HepG2 (cell line): ENCODE data around the gene WWP2. TPM values are rescaled to one million over a fixed set of nuclear protein-coding genes. Genes with fewer than 3 reads are reported as not detected.

Source experiments
- ATAC-seq: fragments of 200-7000 bp; cut with Tn5 transposase; 3 replicates; pipeline ENCODE4 v1.9.1; 2020; ENCODE audit warnings: mild to moderate bottlenecking, moderate library complexity
- BruUV-seq: library from RNA; stranded (reverse); fragments of 400-500 nt; replicated peaks from 2 replicates; lab custom pipeline; 2021; lab: Mats Ljungman, UMichigan
- CTCF ChIA-PET: fragments of 300-600 bp; formaldehyde crosslinking; extraction: SDS; loops from one replicate; lab custom pipeline; 2021; ENCODE audit warnings: low total read pairs, inconsistent platforms, low intra/inter-chr PET ratio; lab: Yijun Ruan, JAX
- POLR2A ChIA-PET: fragments of 350-600 bp; sonication (Branson Sonifier 250); formaldehyde crosslinking; loops from one replicate; lab custom pipeline; 2020; ENCODE audit warnings: antibody characterized with exemption, inconsistent platforms; lab: Yijun Ruan, JAX
- DNase-seq: peaks from one replicate; pipeline ENCODE4 v3.0.0-alpha.2; 2015; ENCODE audit warnings: low spot score
- FAIRE-seq: peaks from 3 replicates; lab custom pipeline; 2011; peaks lifted over from hg19 to GRCh38; lab: Jason Lieb, UNC
- H2AFZ ChIP-seq: one replicate; pipeline ENCODE4 v1.6.1; 2011; ENCODE audit warnings: low read length, inconsistent platforms
- H3K27ac ChIP-seq: fragments of 300-600 bp; 3 replicates; pipeline ENCODE4 v1.8.0; 2011; ENCODE audit warnings: mixed run types, mild to moderate bottlenecking, mixed read lengths, low read length, inconsistent platforms; ENCODE audit not compliant: insufficient read depth; ENCODE audit errors: extremely low read length
- H3K27me3 ChIP-seq, 2 experiments: fragments of 200-600 bp in 1 of 2; 2 replicates in 1 of 2; 3 replicates in 1 of 2; pipeline versions ENCODE4 v1.6.0 to v1.8.0; 2011; ENCODE audit warnings: low read length in 2 of 2, mild to moderate bottlenecking in 2 of 2, moderate library complexity in 2 of 2, inconsistent platforms in 1 of 2; ENCODE audit not compliant: insufficient read depth in 2 of 2, control insufficient read depth in 1 of 2
- H3K36me3 ChIP-seq, 2 experiments: fragments of 200-600 bp in 1 of 2; replicated peaks in 1 of 2; 2 replicates in 1 of 2; 3 replicates in 1 of 2; pipeline versions ENCODE4 v1.5.1 to v1.8.0; 2011; ENCODE audit warnings: low read length in 2 of 2, inconsistent platforms in 1 of 2; ENCODE audit not compliant: insufficient read depth in 2 of 2, control insufficient read depth in 1 of 2
- H3K4me1 ChIP-seq: 2 replicates; pipeline ENCODE4 v1.5.1; 2012; ENCODE audit warnings: low read length, inconsistent platforms; ENCODE audit not compliant: insufficient read depth
- H3K4me2 ChIP-seq: 2 replicates; pipeline ENCODE4 v1.6.0; 2011; ENCODE audit warnings: low read depth, low read length, inconsistent platforms
- H3K4me3 ChIP-seq, 3 experiments: fragments of 200-600 bp in 1 of 3; sonication (generic), shearing (Covaris generic) in 1 of 3; replicated peaks in 1 of 3; 2 replicates each; pipeline ENCODE4 v1.5.1; 2011 to 2016; ENCODE audit warnings: low read length in 3 of 3, inconsistent platforms in 2 of 3, low read depth in 2 of 3, mild to moderate bottlenecking in 2 of 3, control low read depth in 1 of 3, mixed read lengths in 1 of 3; ENCODE audit not compliant: insufficient read depth in 1 of 3
- H3K79me2 ChIP-seq: one replicate; pipeline ENCODE4 v1.6.1; 2011; ENCODE audit warnings: low read length, inconsistent platforms; ENCODE audit not compliant: insufficient read depth
- H3K9ac ChIP-seq: 2 replicates; pipeline ENCODE4 v1.6.0; 2011; ENCODE audit warnings: mild to moderate bottlenecking, low read depth, low read length, inconsistent platforms; ENCODE audit not compliant: insufficient read depth
- H3K9me3 ChIP-seq: 2 replicates; pipeline ENCODE4 v1.5.1; 2012; ENCODE audit warnings: mild to moderate bottlenecking, low read length
- H4K20me1 ChIP-seq: 2 replicates; pipeline ENCODE4 v1.6.0; 2011; ENCODE audit warnings: inconsistent platforms, mild to moderate bottlenecking, low read length, moderate library complexity; ENCODE audit not compliant: insufficient read depth
- CEBPB ChIP-seq: IDR thresholded peaks from 2 replicates; pipeline ENCODE4 v1.6.1; 2011; ENCODE audit warnings: low read depth, low read length, improper control_type of control experiment, borderline replicate concordance
- MBD4 ChIP-seq: IDR thresholded peaks from 2 replicates; pipeline ENCODE4 v1.6.1; 2012; ENCODE audit warnings: low read length, inconsistent platforms, borderline replicate concordance
- NKX3-1 ChIP-seq: sonication (generic); formaldehyde crosslinking; IDR thresholded peaks from 2 replicates; pipeline ENCODE4 v1.5.0; 2020; ENCODE audit warnings: missing genetic modification reagents
- SOX5 ChIP-seq: IDR thresholded peaks from 2 replicates; pipeline ENCODE4 v1.6.1; 2016; ENCODE audit warnings: borderline replicate concordance
- ZNF367 ChIP-seq: sonication (generic); formaldehyde crosslinking; IDR thresholded peaks from 2 replicates; pipeline ENCODE4 v1.4.0; 2020; ENCODE audit warnings: missing genetic modification reagents, borderline replicate concordance
- ZNF451 ChIP-seq: sonication (generic); formaldehyde crosslinking; IDR thresholded peaks from 2 replicates; pipeline ENCODE4 v1.5.0; 2020; ENCODE audit warnings: mild to moderate bottlenecking, missing genetic modification reagents
- ZNF615 ChIP-seq: sonication (generic); formaldehyde crosslinking; IDR thresholded peaks from 2 replicates; pipeline ENCODE4 v1.5.0; 2020; ENCODE audit warnings: mild to moderate bottlenecking, missing genetic modification reagents, borderline replicate concordance
- ZNF724P ChIP-seq: sonication (generic); formaldehyde crosslinking; IDR thresholded peaks from 2 replicates; pipeline ENCODE4 v1.8.0; 2022; ENCODE audit warnings: missing genetic modification reagents, borderline replicate concordance
- ZNF746 ChIP-seq: sonication (generic); formaldehyde crosslinking; IDR thresholded peaks from 2 replicates; pipeline ENCODE4 v1.8.0; 2022; ENCODE audit warnings: mild to moderate bottlenecking, missing genetic modification reagents
- ZNF772 ChIP-seq: sonication (generic); formaldehyde crosslinking; IDR thresholded peaks from 2 replicates; pipeline ENCODE4 v1.5.0; 2020; ENCODE audit warnings: mild to moderate bottlenecking, missing genetic modification reagents
- ZNF775 ChIP-seq: sonication (generic); formaldehyde crosslinking; IDR thresholded peaks from 2 replicates; pipeline ENCODE4 v1.4.0; 2020; ENCODE audit warnings: missing genetic modification reagents, mild to moderate bottlenecking, moderate library complexity, borderline replicate concordance
- WGBS: methylation state at CpG from one replicate; pipeline ENCODE4 v1.1.6; 2017; ENCODE audit warnings: low lambda C conversion rate; 5-methylcytosine and 5-hydroxymethylcytosine counted together
- in situ Hi-C: cut with HindIII; loops from 2 replicates; pipeline ENCODE4 v1.10.0; 2017; ENCODE audit warnings: low pct_unique_long_range_greater_than_20kb; ENCODE audit not compliant: extremely low pct_ligation_motif_present
- intact Hi-C: fragments of 100-400 bp; cut with micrococcal nuclease; formaldehyde crosslinking; loops from one replicate; pipeline ENCODE4 v1.10.0; 2022; ENCODE audit not compliant: unreplicated experiment
- polyA plus RNA-seq, 8 experiments: library from polyadenylated mRNA; depleted of rRNA in 3 of 8; stranded (reverse) in 7 of 8; unstranded in 1 of 8; fragments of >200 nt; fragmentation: Illumina TruSeq in 4 of 8; extraction: Trizol in 4 of 8; gene quantifications; 2 replicates each; pipeline versions ENCODE4 v1.2.1 to v1.2.3, GENCODE V29; 2011 to 2016; ENCODE audit warnings: low read depth in 4 of 8, missing spikeins in 1 of 8, mixed read lengths in 1 of 8; ENCODE audit not compliant: insufficient read depth in 1 of 8
- total RNA-seq, 5 experiments: library from RNA; depleted of rRNA; stranded (reverse); fragments of >200 nt; fragmentation: Illumina TruSeq; extraction: Trizol; gene quantifications; 2 replicates each; pipeline ENCODE4 v1.2.3, GENCODE V29; 2016; ENCODE audit warnings: low read depth in 1 of 5
- TF ChIP-seq, protein P1 (sequence below): sonication (generic); formaldehyde crosslinking; conservative IDR thresholded peaks from 2 replicates; pipeline ENCODE4 v1.4.0; 2020; ENCODE audit warnings: missing genetic modification reagents
- TF ChIP-seq, protein P2 (sequence below): sonication (generic); formaldehyde crosslinking; IDR thresholded peaks from 2 replicates; pipeline ENCODE4 v1.5.0; 2020; ENCODE audit warnings: mild to moderate bottlenecking, low read depth, missing genetic modification reagents, borderline replicate concordance
- TF ChIP-seq, protein P3 (sequence below): sonication (generic); formaldehyde crosslinking; conservative IDR thresholded peaks from 2 replicates; pipeline ENCODE4 v1.4.0; 2020; ENCODE audit warnings: missing genetic modification reagents

The WWP2 gene
- total and polyA plus RNA-seq, 2 of the 13 experiments (the other 11 are each of a cell fraction or from before 2014, with no cell fraction given) = 11.4 to 28.2 TPM

DNA sequence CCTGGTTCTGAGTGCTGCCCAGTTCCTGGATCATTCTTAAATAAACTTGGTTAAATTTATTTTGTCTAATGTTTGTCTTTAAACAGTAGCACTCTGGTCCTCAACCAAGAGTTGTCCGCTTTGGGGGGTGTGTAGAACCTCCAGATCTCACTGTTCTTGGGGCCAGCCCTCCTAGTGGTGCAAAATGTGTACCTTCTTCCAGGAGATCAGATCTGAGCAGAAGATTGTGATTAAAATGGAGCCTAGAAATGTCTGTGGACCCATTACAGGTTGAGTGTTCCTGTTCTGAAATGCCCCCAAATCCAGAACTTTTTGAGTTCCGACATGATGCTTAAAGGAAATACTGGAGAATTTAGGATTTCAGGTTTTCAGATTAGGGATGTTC lies 143.0 kb downstream of the WWP2 start (continued):
- TF ChIP-seq, protein P1, sequence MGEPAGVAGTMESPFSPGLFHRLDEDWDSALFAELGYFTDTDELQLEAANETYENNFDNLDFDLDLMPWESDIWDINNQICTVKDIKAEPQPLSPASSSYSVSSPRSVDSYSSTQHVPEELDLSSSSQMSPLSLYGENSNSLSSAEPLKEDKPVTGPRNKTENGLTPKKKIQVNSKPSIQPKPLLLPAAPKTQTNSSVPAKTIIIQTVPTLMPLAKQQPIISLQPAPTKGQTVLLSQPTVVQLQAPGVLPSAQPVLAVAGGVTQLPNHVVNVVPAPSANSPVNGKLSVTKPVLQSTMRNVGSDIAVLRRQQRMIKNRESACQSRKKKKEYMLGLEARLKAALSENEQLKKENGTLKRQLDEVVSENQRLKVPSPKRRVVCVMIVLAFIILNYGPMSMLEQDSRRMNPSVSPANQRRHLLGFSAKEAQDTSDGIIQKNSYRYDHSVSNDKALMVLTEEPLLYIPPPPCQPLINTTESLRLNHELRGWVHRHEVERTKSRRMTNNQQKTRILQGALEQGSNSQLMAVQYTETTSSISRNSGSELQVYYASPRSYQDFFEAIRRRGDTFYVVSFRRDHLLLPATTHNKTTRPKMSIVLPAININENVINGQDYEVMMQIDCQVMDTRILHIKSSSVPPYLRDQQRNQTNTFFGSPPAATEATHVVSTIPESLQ = no peak

DNA sequence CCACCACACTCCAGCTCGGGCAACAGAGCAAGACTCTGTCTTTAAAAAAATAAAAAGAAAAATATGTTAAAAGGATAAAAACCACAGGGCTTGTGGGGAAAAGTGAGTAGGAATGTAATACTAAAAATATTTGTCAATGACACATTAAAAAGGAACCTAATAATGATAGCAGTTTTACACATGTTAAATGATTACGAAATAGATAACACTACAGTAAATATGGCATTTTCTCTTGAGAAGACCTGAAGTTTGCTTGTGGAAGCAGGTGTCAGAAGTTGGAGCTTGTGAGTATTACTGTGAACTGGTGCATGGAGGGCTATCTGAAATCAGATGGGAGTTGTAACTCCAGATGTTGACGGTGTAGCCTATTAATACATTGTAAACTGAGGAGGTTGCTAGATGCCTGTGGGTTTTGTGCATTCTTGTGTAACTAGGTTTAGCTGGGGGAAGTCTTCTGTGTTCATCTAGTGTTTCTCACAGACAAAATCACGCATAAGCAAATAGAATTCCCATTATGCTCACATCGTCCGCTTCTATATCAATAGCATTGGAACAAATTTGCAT lies 144.8 kb downstream of the WWP2 start:
- H4K20me1 ChIP-seq = no peaks in the 10 kb centered on the region
- H3K9me3 ChIP-seq = no peaks in the 10 kb centered on the region
- 96% methylated on average over 6 of the region's 6 CpGs for WGBS
- CTCF ChIA-PET = no interaction called here
- no peak for TF ChIP-seq SOX5 (CRISPR knock-in tag)
- TF ChIP-seq CEBPB = peak; percentile 86
- no peak for DNase-seq
- no TSS peak for BruUV-seq
- in situ Hi-C loops = no loop called here
- no peak overlapping the region for H3K4me2 ChIP-seq
- FAIRE-seq = no peak
- peaks cover 12 to 20% of the 10 kb centered on the region in 2 experiments for H3K36me3 ChIP-seq
- H2AFZ ChIP-seq = no peak overlapping the region
- POLR2A ChIA-PET = no interaction called here
- H3K27me3 ChIP-seq = no peaks in the 10 kb centered on the region
- H3K4me1 ChIP-seq = no peaks in the 10 kb centered on the region
- no peak overlapping the region for H3K27ac ChIP-seq
- H3K79me2 ChIP-seq = no peaks in the 10 kb centered on the region
- intact Hi-C loops = no loop called here
- ATAC-seq = no peak
- H3K4me3 ChIP-seq = no peak overlapping the region
- no peak overlapping the region for H3K9ac ChIP-seq

DNA sequence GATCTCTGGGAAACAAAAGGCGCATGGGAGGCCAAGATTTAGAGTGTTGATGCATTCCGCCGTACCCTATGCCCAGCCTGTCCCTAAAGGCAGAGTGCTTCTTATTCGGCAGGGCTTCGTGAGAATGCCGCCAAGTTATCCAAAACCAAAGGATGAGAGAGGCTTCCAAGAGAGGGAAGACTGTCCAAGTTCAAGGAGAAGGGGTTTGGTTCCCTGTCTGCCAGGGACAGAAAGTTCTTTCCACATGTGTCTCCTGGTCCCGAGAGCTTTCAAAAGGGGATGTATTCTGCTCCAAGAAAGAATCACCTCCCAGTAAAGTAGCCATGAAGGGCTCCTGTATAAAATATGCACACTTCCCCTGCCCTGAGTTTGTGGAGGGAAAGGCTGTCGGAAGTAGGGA lies 146.9 kb downstream of the WWP2 start:
- Histone ChIP-seq H3K9me3 (no peaks in the 10 kb centered on the region), H3K4me1 (no peaks in the 10 kb centered on the region), H3K4me2 (no peak overlapping the region), H3K36me3 (peaks cover 12 to 20% of the 10 kb centered on the region in 2 experiments), H3K27me3 (no peaks in the 10 kb centered on the region), H3K9ac (no peak overlapping the region), H4K20me1 (no peaks in the 10 kb centered on the region), H2AFZ (no peak overlapping the region), H3K27ac (no peak overlapping the region), H3K4me3 (no peak overlapping the region), H3K79me2 (no peaks in the 10 kb centered on the region)
- no peak for ATAC-seq
- FAIRE-seq = no peak
- intact Hi-C loops (no loop called here), in situ Hi-C loops (no loop called here)
- no peak for DNase-seq
- CTCF ChIA-PET = no interaction called here
- POLR2A ChIA-PET = no interaction called here
- BruUV-seq = no TSS peak
- WGBS = 97% methylated on average over 8 of the region's 8 CpGs
- TF ChIP-seq ZNF724P (CRISPR knock-in tag) (no peak), NKX3-1 (CRISPR knock-in tag) (no peak), ZNF615 (CRISPR knock-in tag) (no peak), ZNF775 (CRISPR knock-in tag) (no peak), ZNF367 (CRISPR knock-in tag) (no peak), ZNF451 (CRISPR knock-in tag) (no peak), ZNF772 (CRISPR knock-in tag) (no peak), ZNF746 (no peak), MBD4 (no peak)
- TF ChIP-seq, protein P2, sequence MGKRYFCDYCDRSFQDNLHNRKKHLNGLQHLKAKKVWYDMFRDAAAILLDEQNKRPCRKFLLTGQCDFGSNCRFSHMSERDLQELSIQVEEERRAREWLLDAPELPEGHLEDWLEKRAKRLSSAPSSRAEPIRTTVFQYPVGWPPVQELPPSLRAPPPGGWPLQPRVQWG (CRISPR knock-in tag) = no peak
- TF ChIP-seq, protein P3, sequence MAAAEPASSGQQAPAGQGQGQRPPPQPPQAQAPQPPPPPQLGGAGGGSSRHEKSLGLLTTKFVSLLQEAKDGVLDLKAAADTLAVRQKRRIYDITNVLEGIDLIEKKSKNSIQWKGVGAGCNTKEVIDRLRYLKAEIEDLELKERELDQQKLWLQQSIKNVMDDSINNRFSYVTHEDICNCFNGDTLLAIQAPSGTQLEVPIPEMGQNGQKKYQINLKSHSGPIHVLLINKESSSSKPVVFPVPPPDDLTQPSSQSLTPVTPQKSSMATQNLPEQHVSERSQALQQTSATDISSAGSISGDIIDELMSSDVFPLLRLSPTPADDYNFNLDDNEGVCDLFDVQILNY (CRISPR knock-in tag) = no peak
